BLaER1 (cell line): ENCODE data around the gene DPY30.

Source experiments
- H3K27ac ChIP-seq: shearing (Covaris generic); formaldehyde crosslinking; 2 replicates; pipeline ENCODE4 v1.8.1; 2022
- H3K27me3 ChIP-seq: shearing (Covaris generic); formaldehyde crosslinking; 2 replicates; pipeline ENCODE4 v1.8.1; 2022
- H3K36me3 ChIP-seq: shearing (Covaris generic); formaldehyde crosslinking; 2 replicates; pipeline ENCODE4 v1.8.1; 2022
- H3K4me1 ChIP-seq: shearing (Covaris generic); formaldehyde crosslinking; 2 replicates; pipeline ENCODE4 v1.8.1; 2022
- H3K4me2 ChIP-seq: shearing (Covaris generic); formaldehyde crosslinking; 2 replicates; pipeline ENCODE4 v1.8.1; 2022
- H3K4me3 ChIP-seq: shearing (Covaris generic); formaldehyde crosslinking; 2 replicates; pipeline ENCODE4 v1.8.1; 2022
- H3K9ac ChIP-seq: shearing (Covaris generic); formaldehyde crosslinking; 2 replicates; pipeline ENCODE4 v1.8.1; 2022
- H3K9me3 ChIP-seq: shearing (Covaris generic); formaldehyde crosslinking; 2 replicates; pipeline ENCODE4 v1.8.1; 2022
- H4K20me1 ChIP-seq: shearing (Covaris generic); formaldehyde crosslinking; 2 replicates; pipeline ENCODE4 v1.8.1; 2022
- Cebpa-rat ChIP-seq: shearing (Covaris generic); IDR thresholded peaks from 2 replicates; pipeline ENCODE4 v1.8.1; 2022

DPY30 gene

DNA sequence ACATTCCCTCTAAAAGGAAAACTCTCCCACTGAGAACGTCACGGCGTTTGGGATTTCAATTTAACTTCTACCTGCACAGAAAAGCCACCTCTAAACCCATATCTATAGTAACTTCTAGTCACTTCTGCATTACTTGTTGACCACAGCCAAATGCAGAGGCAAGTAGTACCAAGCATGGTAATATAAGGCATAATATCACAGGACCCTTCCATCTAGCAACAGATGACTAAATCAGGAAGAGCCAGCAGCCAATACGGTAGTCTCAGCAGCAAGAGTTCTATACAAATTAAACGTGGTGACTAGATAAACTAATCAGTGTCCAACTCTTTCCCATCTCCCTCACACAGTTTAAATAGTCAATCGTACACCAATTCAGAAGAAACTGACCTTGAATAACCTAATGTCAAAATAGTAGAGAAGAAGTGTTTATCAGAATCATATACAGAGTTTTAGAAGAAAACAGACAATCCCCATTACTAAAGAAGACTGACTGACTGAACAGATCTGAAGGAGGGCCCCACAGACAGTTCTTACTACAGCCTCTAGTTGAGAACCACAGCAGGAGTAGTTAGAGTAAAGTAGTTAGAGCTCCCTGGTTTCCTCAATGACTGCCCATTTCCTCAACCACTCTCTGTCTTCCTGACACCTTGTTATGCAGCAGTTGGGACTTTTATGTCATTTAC is 58.8 kb downstream of the DPY30 start:
- TF ChIP-seq Cebpa-rat = no peak
- no peak overlapping the region for H3K4me2 ChIP-seq
- H3K9me3 ChIP-seq = peaks cover 24% of the 10 kb centered on the region
- no peaks in the 10 kb centered on the region for H3K4me1 ChIP-seq
- peaks cover 32% of the 10 kb centered on the region for H3K36me3 ChIP-seq
- peaks cover 99% of the 10 kb centered on the region for H4K20me1 ChIP-seq
- H3K27ac ChIP-seq = no peak overlapping the region
- no peak overlapping the region for H3K4me3 ChIP-seq
- H3K9ac ChIP-seq = no peak overlapping the region
- no peaks in the 10 kb centered on the region for H3K27me3 ChIP-seq

DNA sequence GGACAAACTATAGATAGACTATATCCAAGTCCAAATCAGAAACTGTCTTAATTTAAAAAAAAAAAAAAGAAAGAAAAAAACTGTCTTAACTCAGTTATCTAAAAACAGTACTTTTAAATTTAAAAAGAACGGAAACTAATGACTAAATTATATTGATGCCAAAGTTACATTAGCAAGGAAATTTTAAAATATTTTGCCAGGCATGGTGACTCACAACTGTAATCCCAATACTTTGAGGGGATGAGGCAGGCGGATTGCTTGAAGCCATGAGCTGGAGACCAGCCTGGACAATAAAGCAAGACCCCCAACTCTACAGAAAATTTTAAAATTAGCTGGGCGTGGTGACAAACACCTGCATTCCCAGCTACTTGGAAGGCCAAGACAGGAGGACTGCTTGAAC is 59.6 kb downstream of the DPY30 start:
- peaks cover 16% of the 10 kb centered on the region for H3K9me3 ChIP-seq
- no peak overlapping the region for H3K4me2 ChIP-seq

GRCh38 chr2:31979018-31979417 is 60.6 kb downstream of the DPY30 start:
- TF ChIP-seq Cebpa-rat = no peak
- Histone ChIP-seq H3K27me3 (no peaks in the 10 kb centered on the region), H3K9me3 (peaks cover 11% of the 10 kb centered on the region), H3K9ac (no peak overlapping the region), H3K4me2 (no peak overlapping the region), H3K36me3 (peaks cover 19% of the 10 kb centered on the region), H4K20me1 (peaks cover 99% of the 10 kb centered on the region), H3K27ac (no peak overlapping the region), H3K4me1 (no peaks in the 10 kb centered on the region; the same call in 1 of the 2 replicates), H3K4me3 (no peak overlapping the region)

More for the DNA sequence above, 59.6 kb downstream of the DPY30 start:
- Histone ChIP-seq H3K27me3 (no peaks in the 10 kb centered on the region), H4K20me1 (peaks cover 99% of the 10 kb centered on the region), H3K4me3 (no peak overlapping the region), H3K9ac (no peak overlapping the region), H3K4me1 (no peaks in the 10 kb centered on the region), H3K27ac (no peak overlapping the region), H3K36me3 (peaks cover 26% of the 10 kb centered on the region)
- TF ChIP-seq Cebpa-rat = no peak

GRCh38 chr2:31978436-31978835 is 61.2 kb downstream of the DPY30 start:
- Histone ChIP-seq H3K9ac (no peak overlapping the region), H3K27ac (no peak overlapping the region), H3K4me2 (no peak overlapping the region), H4K20me1 (peaks cover 97% of the 10 kb centered on the region), H3K36me3 (peaks cover 14% of the 10 kb centered on the region), H3K9me3 (peaks cover 11% of the 10 kb centered on the region), H3K4me3 (no peak overlapping the region), H3K27me3 (no peaks in the 10 kb centered on the region), H3K4me1 (no peaks in the 10 kb centered on the region; the same call in 1 of the 2 replicates)
- no peak for TF ChIP-seq Cebpa-rat
